Prostate gland (tissue), 2 donors: Measurements from ENCODE around the gene ZBTB43. TPM values are rescaled to one million over a fixed set of nuclear protein-coding genes. Genes with fewer than 3 reads are reported as not detected.
"Not testable (repeated sequence)": the region's sequence is repeated elsewhere in the genome, so short reads cannot be mapped to it uniquely, and the experiment has no call there.

Experiments
- DNase-seq: peaks from one replicate; pipeline ENCODE4 v3.0.0-alpha.2; 2019; ENCODE audit warnings: low spot score
- H3K27ac ChIP-seq, 2 donors: fragments of 200-600 bp; sonication (generic); 2 replicates each; pipeline ENCODE4 v1.5.1; 2017 to 2019
- H3K27me3 ChIP-seq: fragments of 200-600 bp; sonication (generic); replicated peaks from 2 replicates; pipeline ENCODE4 v1.5.1; 2019; ENCODE audit not compliant: insufficient read depth
- H3K36me3 ChIP-seq, 2 donors: fragments of 200-600 bp; sonication (generic); 1 replicate in 1 of 2; 2 replicates in 1 of 2; pipeline versions ENCODE4 v1.5.1 to v1.8.1; 2017 to 2019
- H3K4me1 ChIP-seq: fragments of 200-600 bp; sonication (generic); replicated peaks from 2 replicates; pipeline ENCODE4 v1.5.1; 2019
- H3K4me3 ChIP-seq, 2 donors: fragments of 200-600 bp; sonication (generic); 2 replicates each; pipeline ENCODE4 v1.5.1; 2017 to 2019
- H3K9me3 ChIP-seq: fragments of 200-600 bp; sonication (generic); 2 replicates; pipeline ENCODE4 v1.5.1; 2017
- POLR2A ChIP-seq: fragments of 450-650 bp; IDR thresholded peaks from one replicate; pipeline ENCODE4 v1.6.1; 2016; ENCODE audit warnings: antibody characterized with exemption, mild to moderate bottlenecking
- POLR2AphosphoS5 ChIP-seq: sonication (generic); formaldehyde crosslinking; IDR thresholded peaks from one replicate; pipeline ENCODE4 v1.6.1; 2017; ENCODE audit warnings: antibody characterized with exemption
- WGBS: methylation state at CpG from one replicate; pipeline ENCODE4 v1.1.5; 2018; 5-methylcytosine and 5-hydroxymethylcytosine counted together
- intact Hi-C: fragments of 100-400 bp; cut with DNase I; formaldehyde crosslinking; loops from one replicate; pipeline ENCODE4 v1.14.2; 2022
- total RNA-seq, 2 donors: library from RNA; depleted of rRNA; stranded (reverse); fragments of >200 nt; gene quantifications; one replicate each; pipeline ENCODE4 v1.1.0, GENCODE V29; 2016
- TF ChIP-seq, protein P1 (sequence below), 4 experiments: fragments of 200-600 bp in 2 of 4; fragments of 450-650 bp in 2 of 4; sonication (generic) in 2 of 4; IDR thresholded peaks; 1 replicate in 3 of 4; 2 replicates in 1 of 4; pipeline ENCODE4 v1.5.1; 2016 to 2019; ENCODE audit warnings: antibody characterized with exemption in 4 of 4, mild to moderate bottlenecking in 2 of 4, moderate library complexity in 2 of 4

Gene ZBTB43
- total RNA-seq, 2 donors from 2014 or later = 30.0 to 118 TPM

DNA sequence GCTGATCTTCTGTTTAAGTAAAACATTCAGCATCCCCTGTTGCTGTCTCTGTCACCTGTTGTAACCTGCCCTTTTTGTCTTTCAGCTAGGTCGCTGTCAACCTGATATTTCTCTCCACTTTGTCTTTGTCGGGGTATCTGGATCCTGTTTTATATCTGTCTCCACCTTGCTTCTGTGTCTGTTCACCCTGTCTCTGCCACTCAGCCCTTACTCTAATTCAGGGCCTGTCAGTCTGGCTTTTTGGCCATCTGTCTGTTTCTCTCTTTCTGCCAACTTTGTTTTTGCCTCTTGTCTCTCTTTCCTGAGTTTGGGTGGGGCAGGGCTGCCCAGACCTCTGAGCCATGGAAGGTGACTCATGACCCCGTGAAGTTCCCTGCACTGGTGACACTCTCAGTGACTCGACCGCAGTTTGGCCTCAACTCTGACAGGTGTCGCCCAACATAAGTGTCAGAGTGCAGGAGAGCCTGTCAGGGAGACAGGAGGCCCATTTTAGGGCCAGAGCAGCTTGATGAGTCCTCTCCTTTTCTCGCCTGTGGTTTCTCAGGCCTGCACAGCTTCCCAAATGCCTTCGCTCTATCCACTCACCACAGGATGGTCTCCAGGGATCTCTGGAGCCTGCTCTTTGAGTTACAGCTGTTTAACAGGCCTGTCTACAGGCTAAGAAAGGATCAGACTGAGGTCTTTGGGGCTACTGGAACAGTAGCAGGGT is 868 bp downstream of the ZBTB43 start:
- 19% methylated on average over 8 of the region's 8 CpGs for WGBS
- intact Hi-C loops = no loop called here
- peaks cover 11% of the 10 kb centered on the region for H3K4me1 ChIP-seq
- peak overlapping the region; percentile 81 to 87 for H3K4me3 ChIP-seq
- TF ChIP-seq, protein P1, sequence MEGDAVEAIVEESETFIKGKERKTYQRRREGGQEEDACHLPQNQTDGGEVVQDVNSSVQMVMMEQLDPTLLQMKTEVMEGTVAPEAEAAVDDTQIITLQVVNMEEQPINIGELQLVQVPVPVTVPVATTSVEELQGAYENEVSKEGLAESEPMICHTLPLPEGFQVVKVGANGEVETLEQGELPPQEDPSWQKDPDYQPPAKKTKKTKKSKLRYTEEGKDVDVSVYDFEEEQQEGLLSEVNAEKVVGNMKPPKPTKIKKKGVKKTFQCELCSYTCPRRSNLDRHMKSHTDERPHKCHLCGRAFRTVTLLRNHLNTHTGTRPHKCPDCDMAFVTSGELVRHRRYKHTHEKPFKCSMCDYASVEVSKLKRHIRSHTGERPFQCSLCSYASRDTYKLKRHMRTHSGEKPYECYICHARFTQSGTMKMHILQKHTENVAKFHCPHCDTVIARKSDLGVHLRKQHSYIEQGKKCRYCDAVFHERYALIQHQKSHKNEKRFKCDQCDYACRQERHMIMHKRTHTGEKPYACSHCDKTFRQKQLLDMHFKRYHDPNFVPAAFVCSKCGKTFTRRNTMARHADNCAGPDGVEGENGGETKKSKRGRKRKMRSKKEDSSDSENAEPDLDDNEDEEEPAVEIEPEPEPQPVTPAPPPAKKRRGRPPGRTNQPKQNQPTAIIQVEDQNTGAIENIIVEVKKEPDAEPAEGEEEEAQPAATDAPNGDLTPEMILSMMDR (IDR thresholded peaks at IDR 0.05) = no peak
- TF ChIP-seq POLR2A = peak; percentile 15
- TF ChIP-seq POLR2AphosphoS5 = no peak
- no peaks in the 10 kb centered on the region for H3K36me3 ChIP-seq
- DNase-seq = no peak
- peak overlapping the region; percentile 75 to 76 for H3K27ac ChIP-seq
- H3K27me3 ChIP-seq = no peaks in the 10 kb centered on the region
- H3K9me3 ChIP-seq = no peaks in the 10 kb centered on the region

DNA sequence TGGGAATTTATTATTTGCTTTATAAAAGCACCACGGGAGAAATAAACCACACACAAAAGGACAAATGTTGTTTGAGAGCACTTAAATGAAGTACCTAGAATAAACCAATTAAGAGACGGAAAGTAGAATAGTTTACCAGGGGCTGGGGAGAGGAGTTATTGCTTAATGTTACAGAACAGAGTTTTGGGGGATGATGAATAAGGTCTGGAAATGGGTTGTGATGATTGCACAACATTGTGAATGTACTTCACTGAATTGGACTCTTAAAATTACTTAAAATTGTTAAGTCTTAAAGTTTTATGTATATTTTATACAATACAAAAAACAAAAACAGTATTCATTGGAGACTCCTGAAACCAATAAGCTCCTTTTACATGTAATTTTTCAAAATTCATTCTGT is 1.5 kb downstream of the ZBTB43 start:
- H3K36me3 ChIP-seq = no peaks in the 10 kb centered on the region
- peak overlapping the region in 1 of 2 donors; percentile 81 for H3K4me3 ChIP-seq
- H3K4me1 ChIP-seq = peaks cover 11% of the 10 kb centered on the region
- no peak for DNase-seq
- peak overlapping the region in 1 of 2 donors; percentile 75 for H3K27ac ChIP-seq
- TF ChIP-seq POLR2A = no peak
- TF ChIP-seq, protein P1 (IDR thresholded peaks at IDR 0.05) = no peak
- TF ChIP-seq POLR2AphosphoS5 = no peak
- intact Hi-C loops = no loop called here
- H3K27me3 ChIP-seq = no peaks in the 10 kb centered on the region
- H3K9me3 ChIP-seq = no peaks in the 10 kb centered on the region
- WGBS = 48% methylated on average over 2 of the region's 2 CpGs

DNA sequence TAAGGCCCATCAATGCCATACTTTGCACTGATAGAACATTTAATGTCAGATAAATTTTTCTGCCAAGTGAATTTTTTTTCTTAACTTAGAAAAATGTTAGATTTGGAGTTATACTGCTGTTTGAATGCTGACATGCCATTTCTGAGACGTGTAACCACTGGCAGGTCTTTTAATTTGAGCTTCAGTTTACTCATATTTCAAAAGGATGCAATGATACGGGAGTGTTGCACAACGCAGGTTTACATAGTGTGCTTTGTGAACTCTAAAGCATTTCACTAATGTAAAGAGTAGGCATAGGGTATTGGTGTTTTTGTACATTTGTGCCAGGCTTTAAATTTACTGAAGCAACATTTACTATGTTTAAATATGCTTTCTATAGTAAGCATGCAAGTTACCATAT is 4.2 kb downstream of the ZBTB43 start:
- DNase-seq = peak; percentile 17
- intact Hi-C loops = no loop called here
- H3K9me3 ChIP-seq = no peaks in the 10 kb centered on the region
- 42% methylated on average over 3 of the region's 3 CpGs for WGBS
- no peaks in the 10 kb centered on the region for H3K27me3 ChIP-seq
- H3K36me3 ChIP-seq = no peaks in the 10 kb centered on the region
- H3K4me3 ChIP-seq = no peak overlapping the region
- peaks cover 11% of the 10 kb centered on the region for H3K4me1 ChIP-seq
- no peak overlapping the region for H3K27ac ChIP-seq
- peak; percentile 34 for TF ChIP-seq POLR2AphosphoS5
- no peak for TF ChIP-seq POLR2A
- TF ChIP-seq, protein P1 (IDR thresholded peaks at IDR 0.05) = no peak

DNA sequence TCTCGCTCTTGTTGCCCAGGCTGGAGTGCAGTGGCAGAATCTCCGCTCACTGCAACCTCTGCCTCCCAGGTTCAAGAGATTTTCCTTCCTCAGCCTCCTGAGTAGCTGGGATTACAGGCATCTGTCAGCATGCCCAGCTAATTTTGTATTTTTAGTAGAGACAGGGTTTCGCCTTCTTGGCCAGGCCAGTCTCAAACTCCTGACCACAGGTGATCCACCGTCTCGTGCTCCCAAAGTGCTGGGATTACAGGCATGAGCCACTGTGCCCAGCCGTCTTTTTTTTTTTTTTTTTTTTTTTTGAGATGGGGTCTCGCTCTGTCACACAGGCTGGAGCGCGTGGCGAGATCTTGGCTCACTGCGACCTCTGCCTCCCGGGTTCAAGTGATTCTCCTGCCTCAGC is 5.4 kb downstream of the ZBTB43 start:
- intact Hi-C loops = not testable (repeated sequence)

DNA sequence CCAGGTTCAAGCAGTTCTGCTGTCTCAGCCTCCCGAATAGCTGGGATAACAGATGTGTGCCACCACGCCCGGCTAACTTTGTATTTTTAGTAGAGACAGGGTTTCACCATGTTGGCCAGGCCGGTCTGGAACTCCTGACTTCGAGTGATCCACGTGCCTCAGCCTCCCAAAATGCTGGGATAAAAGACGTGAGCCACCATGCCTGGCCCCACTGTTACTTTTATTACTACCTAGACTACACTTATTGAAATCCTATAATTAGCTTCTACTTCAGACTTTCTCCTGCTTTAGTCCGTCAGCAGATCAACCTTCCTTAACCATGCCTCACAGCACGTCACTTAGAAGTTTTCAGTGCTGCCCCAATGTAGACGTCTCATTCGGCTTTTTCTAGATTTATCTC is 8.2 kb downstream of the ZBTB43 start:
- Histone ChIP-seq H3K27ac (no peak overlapping the region), H3K36me3 (no peaks in the 10 kb centered on the region), H3K4me3 (no peak overlapping the region), H3K4me1 (no peaks in the 10 kb centered on the region), H3K27me3 (no peaks in the 10 kb centered on the region), H3K9me3 (no peaks in the 10 kb centered on the region)
- TF ChIP-seq POLR2A (no peak), POLR2AphosphoS5 (no peak)
- TF ChIP-seq, protein P1 (IDR thresholded peaks at IDR 0.05) = no peak
- intact Hi-C loops = no loop called here
- DNase-seq = no peak
- 95% methylated on average over 11 of the region's 11 CpGs for WGBS

More for the DNA sequence above, 5.4 kb downstream of the ZBTB43 start:
- H3K36me3 ChIP-seq, H3K27me3 ChIP-seq, H3K4me3 ChIP-seq, H3K9me3 ChIP-seq, H3K27ac ChIP-seq, DNase-seq: not testable (repeated sequence)
- H3K4me1 ChIP-seq = peaks cover 11% of the 10 kb centered on the region
- 98% methylated on average over 12 of the region's 12 CpGs for WGBS
